HG03439 (cell line): ENCODE data around the gene PSMA3.

ENCODE experiments used
- ATAC-seq: cut with Tn5 transposase; IDR thresholded peaks from one replicate; pipeline ENCODE4 v1.9.1; 2021; ENCODE audit warnings: mild to moderate bottlenecking, moderate library complexity; ENCODE audit not compliant: unreplicated experiment

The PSMA3 gene

GRCh38 chr14:58270628-58271027, 26.0 kb downstream of the PSMA3 start:
- ATAC-seq: no peak

GRCh38 chr14:58272588-58273372, 28.1 kb downstream of the PSMA3 start:
- no peak for ATAC-seq

- no peak for ATAC-seq
These were observed 30.2 kb downstream of the PSMA3 start for GRCh38 chr14:58274881-58275280.

GRCh38 chr14:58275527-58276190, 31.0 kb downstream of the PSMA3 start:
- ATAC-seq: no peak

GRCh38 chr14:58276208-58276607, 31.6 kb downstream of the PSMA3 start:
- no peak for ATAC-seq

GRCh38 chr14:58278177-58278576, 33.5 kb downstream of the PSMA3 start:
- no peak for ATAC-seq

- ATAC-seq: no peak
These were observed 36.5 kb downstream of the PSMA3 start for GRCh38 chr14:58280954-58281787.

- ATAC-seq: no peak
These were observed 37.3 kb downstream of the PSMA3 start for GRCh38 chr14:58281969-58282368.

GRCh38 chr14:58282925-58283593, 38.4 kb downstream of the PSMA3 start:
- no peak for ATAC-seq

- no peak for ATAC-seq
These were observed 39.1 kb downstream of the PSMA3 start for GRCh38 chr14:58283730-58284129.

GRCh38 chr14:58285132-58285531, 40.5 kb downstream of the PSMA3 start:
- no peak for ATAC-seq

GRCh38 chr14:58287607-58288042, 43.0 kb downstream of the PSMA3 start:
- no peak for ATAC-seq

- no peak for ATAC-seq
These were observed 43.6 kb downstream of the PSMA3 start for GRCh38 chr14:58288106-58288792.

GRCh38 chr14:58291646-58292045, 47.0 kb downstream of the PSMA3 start:
- no peak for ATAC-seq

- ATAC-seq: no peak
These were observed 47.5 kb downstream of the PSMA3 start for GRCh38 chr14:58292187-58292586.

- ATAC-seq: no peak
These were observed 49.6 kb downstream of the PSMA3 start for GRCh38 chr14:58294201-58294600.

GRCh38 chr14:58296726-58297125, 52.1 kb downstream of the PSMA3 start:
- no peak for ATAC-seq

- ATAC-seq: no peak
These were observed 52.7 kb downstream of the PSMA3 start for GRCh38 chr14:58297412-58297761.

- ATAC-seq: peak; percentile 81
These were observed 53.3 kb downstream of the PSMA3 start for GRCh38 chr14:58297762-58298476.
